CD14-positive monocyte (primary cell): ENCODE results near the gene C3orf20. TPM values are rescaled to one million over a fixed set of nuclear protein-coding genes. Genes with fewer than 3 reads are reported as not detected.

Experiments used
- DNase-seq, 3 donors: peaks; one replicate each; pipeline ENCODE4 v3.0.0-alpha.2; 2011 to 2022
- H2AFZ ChIP-seq: 2 replicates; pipeline ENCODE4 v1.6.0; 2012; ENCODE audit warnings: mild to moderate bottlenecking, low read depth, low read length, inconsistent platforms; ENCODE audit not compliant: insufficient read depth, poor library complexity, severe bottlenecking
- H3K27ac ChIP-seq, 2 donors: 1 replicate in 1 of 2; 2 replicates in 1 of 2; pipeline ENCODE4 v1.5.1; 2012 to 2013; ENCODE audit warnings: low read length in 2 of 2, control low read depth in 1 of 2, inconsistent platforms in 1 of 2, low read depth in 1 of 2, mild to moderate bottlenecking in 1 of 2
- H3K27me3 ChIP-seq, 2 donors: one replicate each; pipeline versions ENCODE4 v1.6.0 to v1.6.1; 2011 to 2013; ENCODE audit warnings: low read length in 2 of 2; ENCODE audit not compliant: control insufficient read depth in 2 of 2, insufficient read depth in 2 of 2
- H3K36me3 ChIP-seq, 2 donors: replicated peaks in 1 of 2; 1 replicate in 1 of 2; 2 replicates in 1 of 2; pipeline versions ENCODE4 v1.5.1 to v1.6.1; 2012 to 2013; ENCODE audit warnings: low read length in 2 of 2, control low read depth in 1 of 2, inconsistent platforms in 1 of 2, mild to moderate bottlenecking in 1 of 2; ENCODE audit not compliant: insufficient read depth in 2 of 2, control insufficient read depth in 1 of 2
- H3K4me1 ChIP-seq, 2 donors: 1 replicate in 1 of 2; 2 replicates in 1 of 2; pipeline versions ENCODE4 v1.5.1 to v1.6.1; 2012 to 2013; ENCODE audit warnings: low read length in 2 of 2, control low read depth in 1 of 2, inconsistent platforms in 1 of 2, mild to moderate bottlenecking in 1 of 2, moderate library complexity in 1 of 2; ENCODE audit not compliant: insufficient read depth in 2 of 2, control insufficient read depth in 1 of 2
- H3K4me2 ChIP-seq: replicated peaks from 2 replicates; pipeline ENCODE3; 2012; ENCODE audit warnings: low read length, moderate library complexity, mild to moderate bottlenecking; ENCODE audit not compliant: poor library complexity, severe bottlenecking; ENCODE audit errors: extremely low read depth
- H3K4me3 ChIP-seq, 3 experiments: fragments of 200-600 bp in 1 of 3; sonication (generic) in 1 of 3; replicated peaks in 1 of 3; 1 replicate in 2 of 3; 2 replicates in 1 of 3; pipeline ENCODE4 v1.5.1; 2011 to 2013; ENCODE audit warnings: low read length in 3 of 3, mild to moderate bottlenecking in 3 of 3, control low read depth in 2 of 3, low read depth in 2 of 3, inconsistent platforms in 1 of 3, moderate library complexity in 1 of 3
- H3K79me2 ChIP-seq: 2 replicates; pipeline ENCODE4 v1.6.0; 2012; ENCODE audit warnings: mild to moderate bottlenecking, control low read depth, inconsistent platforms, low read length, moderate library complexity; ENCODE audit not compliant: insufficient read depth
- H3K9ac ChIP-seq: 2 replicates; pipeline ENCODE4 v1.6.0; 2017; ENCODE audit warnings: low read length, mild to moderate bottlenecking; ENCODE audit not compliant: insufficient read depth, poor library complexity, severe bottlenecking
- H3K9me3 ChIP-seq, 2 donors: replicated peaks in 1 of 2; 1 replicate in 1 of 2; 2 replicates in 1 of 2; pipeline versions ENCODE4 v1.5.1 to v1.6.1; 2012 to 2013; ENCODE audit warnings: low read length in 2 of 2, control low read depth in 1 of 2; ENCODE audit not compliant: control insufficient read depth in 1 of 2, insufficient read depth in 1 of 2
- H4K20me1 ChIP-seq: 2 replicates; pipeline ENCODE4 v1.6.0; 2012; ENCODE audit warnings: mild to moderate bottlenecking, low read length, control low read depth, moderate library complexity; ENCODE audit not compliant: insufficient read depth
- H3K27ac Mint-ChIP-seq, 7 donors: one replicate each; pipeline ENCODE4 v1.8.0; 2020; ENCODE audit warnings: mild to moderate bottlenecking in 7 of 7, mixed read lengths in 7 of 7, moderate library complexity in 6 of 7, inconsistent platforms in 2 of 7
- H3K27me3 Mint-ChIP-seq, 3 donors: one replicate each; pipeline ENCODE4 v1.8.0; 2021 to 2022; ENCODE audit warnings: low read depth in 3 of 3, mild to moderate bottlenecking in 3 of 3, mixed read lengths in 3 of 3, moderate library complexity in 3 of 3, inconsistent platforms in 1 of 3
- H3K36me3 Mint-ChIP-seq, 2 donors: one replicate each; pipeline ENCODE4 v1.8.0; 2020; ENCODE audit warnings: mixed read lengths in 2 of 2, inconsistent platforms in 1 of 2, mild to moderate bottlenecking in 1 of 2
- H3K4me1 Mint-ChIP-seq: one replicate; pipeline ENCODE4 v1.8.0; 2020; ENCODE audit warnings: mild to moderate bottlenecking, mixed read lengths
- H3K4me3 Mint-ChIP-seq, 2 donors: one replicate each; pipeline ENCODE4 v1.8.0; 2020; ENCODE audit warnings: mild to moderate bottlenecking in 2 of 2, mixed read lengths in 2 of 2, moderate library complexity in 1 of 2
- H3K9me3 Mint-ChIP-seq, 7 donors: one replicate each; pipeline ENCODE4 v1.8.0; 2020 to 2022; ENCODE audit warnings: mixed read lengths in 7 of 7, mild to moderate bottlenecking in 6 of 7, moderate library complexity in 6 of 7, inconsistent platforms in 2 of 7
- WGBS: methylation state at CpG from one replicate; pipeline ENCODE4 v1.1.5; 2013; ENCODE audit warnings: missing lambda C conversion rate; ENCODE audit not compliant: insufficient coverage; 5-methylcytosine and 5-hydroxymethylcytosine counted together
- intact Hi-C, 2 donors: fragments of 100-400 bp; cut with micrococcal nuclease; formaldehyde crosslinking; loops; one replicate each; pipeline versions ENCODE4 v1.15.0 to v1.15.1; 2023
- polyA plus RNA-seq, 3 donors: library from polyadenylated mRNA; depleted of rRNA in 1 of 3; unstranded in 2 of 3; stranded (reverse) in 1 of 3; fragments of 300-500 nt in 2 of 3; fragments of >200 nt in 1 of 3; fragmentation: Illumina TruSeq in 2 of 3; gene quantifications; 1 replicate in 2 of 3; 2 replicates in 1 of 3; pipeline ENCODE4 v1.2.3, GENCODE V29; 2012 to 2021
- TF ChIP-seq, protein P1 (sequence below): fragments of 200-600 bp; IDR thresholded peaks from one replicate; pipeline ENCODE4 v1.8.0; 2022; ENCODE audit warnings: antibody characterized with exemption, mild to moderate bottlenecking

C3orf20 gene
- polyA plus RNA-seq, 3 donors: 0.11 TPM; not detected in 2

DNA sequence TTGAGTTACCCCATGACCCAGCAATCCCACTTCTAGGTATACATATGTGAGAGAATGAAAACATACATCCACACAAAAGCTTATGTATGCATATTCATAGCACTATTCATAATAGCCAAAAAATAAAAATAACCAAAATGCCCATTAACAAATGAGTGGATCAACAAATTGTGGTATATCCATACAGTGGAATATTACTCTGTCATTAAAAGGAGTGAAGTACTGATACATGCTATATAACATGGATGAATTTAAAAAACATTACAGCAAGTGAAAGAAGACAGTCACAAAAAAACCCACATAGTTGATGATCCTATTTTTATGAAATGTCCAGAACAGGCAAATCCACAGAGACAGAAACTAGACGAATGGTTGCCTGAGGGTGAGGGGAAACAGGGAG is 5.2 kb downstream of the C3orf20 start:
- Histone ChIP-seq H3K4me3 (no peak overlapping the region), H3K4me1 (no peaks in the 10 kb centered on the region), H3K27me3 (no peaks in the 10 kb centered on the region), H3K27ac (no peak overlapping the region), H3K79me2 (no peaks in the 10 kb centered on the region), H3K36me3 (peaks cover 0 to 3% of the 10 kb centered on the region in 2 donors), H3K9me3 (no peaks in the 10 kb centered on the region), H3K9ac (no peak overlapping the region), H3K4me2 (no peak overlapping the region), H4K20me1 (no peaks in the 10 kb centered on the region), H2AFZ (no peak overlapping the region)
- WGBS: no CpG with 5 or more reads among the region's 1 CpG
- peaks cover 3 to 14% of the 10 kb centered on the region in 2 donors for H3K36me3 Mint-ChIP-seq
- H3K4me3 Mint-ChIP-seq: no peak overlapping the region
- H3K27ac Mint-ChIP-seq: no peak overlapping the region
- intact Hi-C loops: no loop called here
- TF ChIP-seq, protein P1, sequence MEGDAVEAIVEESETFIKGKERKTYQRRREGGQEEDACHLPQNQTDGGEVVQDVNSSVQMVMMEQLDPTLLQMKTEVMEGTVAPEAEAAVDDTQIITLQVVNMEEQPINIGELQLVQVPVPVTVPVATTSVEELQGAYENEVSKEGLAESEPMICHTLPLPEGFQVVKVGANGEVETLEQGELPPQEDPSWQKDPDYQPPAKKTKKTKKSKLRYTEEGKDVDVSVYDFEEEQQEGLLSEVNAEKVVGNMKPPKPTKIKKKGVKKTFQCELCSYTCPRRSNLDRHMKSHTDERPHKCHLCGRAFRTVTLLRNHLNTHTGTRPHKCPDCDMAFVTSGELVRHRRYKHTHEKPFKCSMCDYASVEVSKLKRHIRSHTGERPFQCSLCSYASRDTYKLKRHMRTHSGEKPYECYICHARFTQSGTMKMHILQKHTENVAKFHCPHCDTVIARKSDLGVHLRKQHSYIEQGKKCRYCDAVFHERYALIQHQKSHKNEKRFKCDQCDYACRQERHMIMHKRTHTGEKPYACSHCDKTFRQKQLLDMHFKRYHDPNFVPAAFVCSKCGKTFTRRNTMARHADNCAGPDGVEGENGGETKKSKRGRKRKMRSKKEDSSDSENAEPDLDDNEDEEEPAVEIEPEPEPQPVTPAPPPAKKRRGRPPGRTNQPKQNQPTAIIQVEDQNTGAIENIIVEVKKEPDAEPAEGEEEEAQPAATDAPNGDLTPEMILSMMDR: no peak
- peaks cover under 1% of the 10 kb centered on the region for H3K4me1 Mint-ChIP-seq
- peaks cover 2 to 8% (median 4%) of the 10 kb centered on the region in 7 donors for H3K9me3 Mint-ChIP-seq
- peaks cover 0 to 6% (median 1%) of the 10 kb centered on the region in 3 donors for H3K27me3 Mint-ChIP-seq
- no peak for DNase-seq

DNA sequence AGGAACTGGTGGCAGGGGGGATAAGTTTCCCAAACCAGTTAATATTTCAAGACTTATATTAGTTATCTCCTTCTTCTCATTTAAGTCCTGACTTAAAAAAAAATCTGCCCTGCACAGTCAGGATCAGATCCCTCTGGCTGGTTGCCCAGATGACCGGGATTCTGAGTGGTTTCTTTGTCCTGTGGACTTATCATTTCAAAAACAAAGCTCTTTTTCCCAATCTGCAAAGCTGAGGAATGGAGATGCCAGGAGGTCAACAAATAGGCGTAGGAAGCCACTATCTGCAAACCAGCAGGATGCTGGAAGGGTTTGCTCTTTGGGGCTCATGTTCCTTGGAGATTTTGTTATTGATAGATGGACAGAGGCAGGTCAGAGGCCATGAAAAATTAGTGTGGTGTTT is 5.8 kb downstream of the C3orf20 start:
- no peaks in the 10 kb centered on the region for H3K27me3 ChIP-seq
- peaks cover 0 to 6% (median 1%) of the 10 kb centered on the region in 3 donors for H3K27me3 Mint-ChIP-seq
- intact Hi-C loops: no loop called here
- no peaks in the 10 kb centered on the region for H4K20me1 ChIP-seq
- no peak overlapping the region for H3K27ac ChIP-seq
- H3K4me1 Mint-ChIP-seq: peaks cover 7% of the 10 kb centered on the region
- H3K9me3 ChIP-seq: no peaks in the 10 kb centered on the region
- no peak overlapping the region for H3K9ac ChIP-seq
- TF ChIP-seq, protein P1: no peak
- H3K27ac Mint-ChIP-seq: peak overlapping the region in 1 of 7 donors; percentile 13
- no peak overlapping the region for H3K4me3 Mint-ChIP-seq
- peaks cover 2 to 8% (median 4%) of the 10 kb centered on the region in 7 donors for H3K9me3 Mint-ChIP-seq
- no peak overlapping the region for H3K4me3 ChIP-seq
- no peaks in the 10 kb centered on the region for H3K36me3 ChIP-seq
- no peak overlapping the region for H3K4me2 ChIP-seq
- H3K79me2 ChIP-seq: no peaks in the 10 kb centered on the region
- DNase-seq: no peak
- peaks cover 3 to 12% of the 10 kb centered on the region in 2 donors for H3K36me3 Mint-ChIP-seq
- no peak overlapping the region for H2AFZ ChIP-seq
- H3K4me1 ChIP-seq: peaks cover 4% of the 10 kb centered on the region in 2 donors
- WGBS: 100% methylated on average over 1 of the region's 2 CpGs
